Tibial nerve (tissue), 4 donors: ENCODE data around the gene UCP2. TPM values are rescaled to one million over a fixed set of nuclear protein-coding genes. Genes with fewer than 3 reads are reported as not detected.

ENCODE experiments used
- DNase-seq, 2 donors: peaks; one replicate each; pipeline ENCODE4 v3.0.0-alpha.2; 2019; ENCODE audit warnings: low spot score in 2 of 2
- H3K27ac ChIP-seq, 4 donors: fragments of 200-600 bp; sonication (generic) in 3 of 4; one replicate each; pipeline ENCODE4 v1.5.1; 2017 to 2019; ENCODE audit warnings: mild to moderate bottlenecking in 1 of 4
- H3K27me3 ChIP-seq, 2 donors: fragments of 200-600 bp; sonication (generic) in 1 of 2; one replicate each; pipeline versions ENCODE4 v1.5.1 to v1.6.0; 2017 to 2019
- H3K36me3 ChIP-seq, 3 donors: fragments of 200-600 bp; sonication (generic); one replicate each; pipeline ENCODE4 v1.5.1; 2018 to 2019
- H3K4me1 ChIP-seq, 4 donors: fragments of 200-600 bp; sonication (generic) in 3 of 4; one replicate each; pipeline ENCODE4 v1.5.1; 2017 to 2019
- H3K4me3 ChIP-seq, 4 donors: fragments of 200-600 bp; sonication (generic) in 3 of 4; one replicate each; pipeline ENCODE4 v1.5.1; 2017 to 2019; ENCODE audit warnings: mild to moderate bottlenecking in 1 of 4, moderate library complexity in 1 of 4
- H3K9me3 ChIP-seq, 4 donors: fragments of 200-600 bp; sonication (generic) in 3 of 4; one replicate each; pipeline ENCODE4 v1.5.1; 2017 to 2019
- CTCF ChIP-seq, 5 experiments: fragments of 200-600 bp in 3 of 5; fragments of 450-650 bp in 2 of 5; sonication (generic) in 3 of 5; IDR thresholded peaks; one replicate each; pipeline ENCODE4 v1.5.1; 2016 to 2019; ENCODE audit warnings: antibody characterized with exemption in 5 of 5, mild to moderate bottlenecking in 3 of 5, moderate library complexity in 2 of 5
- EP300 ChIP-seq, 2 donors: sonication (generic); formaldehyde crosslinking; IDR thresholded peaks; one replicate each; pipeline ENCODE4 v1.6.1; 2017; ENCODE audit warnings: antibody characterized with exemption in 2 of 2, mild to moderate bottlenecking in 1 of 2
- POLR2A ChIP-seq, 2 donors: fragments of 450-650 bp; IDR thresholded peaks; one replicate each; pipeline ENCODE4 v1.6.1; 2017; ENCODE audit warnings: antibody characterized with exemption in 2 of 2, mild to moderate bottlenecking in 2 of 2, moderate library complexity in 2 of 2
- WGBS, 2 donors: methylation state at CpG; one replicate each; pipeline ENCODE4 v1.1.5; 2018; 5-methylcytosine and 5-hydroxymethylcytosine counted together
- total RNA-seq, 4 donors: library from RNA; depleted of rRNA; stranded (reverse); fragments of >200 nt; gene quantifications; one replicate each; pipeline ENCODE4 v1.1.0, GENCODE V29; 2016

The UCP2 gene
- total RNA-seq, 4 donors from 2014 or later, result 18.6 to 60.6 (median 53.0) TPM

GRCh38 chr11:73977856-73978519 is 4.7 kb downstream of the UCP2 start:
- WGBS, 2 donors, result 96 to 97% methylated on average over 16 to 18 of the region's 18 CpGs
- Histone ChIP-seq H3K9me3 (no peaks in the 10 kb centered on the region), H3K27me3 (no peaks in the 10 kb centered on the region), H3K4me3 (no peak overlapping the region), H3K27ac (no peak overlapping the region), H3K4me1 (peaks cover 0 to 32% (median 16%) of the 10 kb centered on the region in 4 donors), H3K36me3 (peaks cover 0 to 48% (median 15%) of the 10 kb centered on the region in 3 donors)
- no peak for TF ChIP-seq POLR2A (IDR thresholded peaks at IDR 0.05)
- TF ChIP-seq CTCF (IDR thresholded peaks at IDR 0.05), result no peak
- no peak for TF ChIP-seq EP300 (IDR thresholded peaks at IDR 0.05)
- DNase-seq, result no peak

GRCh38 chr11:73976451-73977151 is 6.0 kb downstream of the UCP2 start:
- 90 to 91% methylated on average over 14 of the region's 14 CpGs for WGBS, 2 donors
- Histone ChIP-seq H3K27ac (peak overlapping the region in 1 of 4 donors; percentile 3), H3K27me3 (no peaks in the 10 kb centered on the region), H3K4me3 (no peak overlapping the region), H3K9me3 (no peaks in the 10 kb centered on the region), H3K4me1 (peaks cover 0 to 28% (median 13%) of the 10 kb centered on the region in 4 donors), H3K36me3 (peaks cover 0 to 48% (median 15%) of the 10 kb centered on the region in 3 donors)
- no peak for DNase-seq
- TF ChIP-seq CTCF (IDR thresholded peaks at IDR 0.05) (no peak), EP300 (IDR thresholded peaks at IDR 0.05) (no peak), POLR2A (IDR thresholded peaks at IDR 0.05) (no peak)

DNA sequence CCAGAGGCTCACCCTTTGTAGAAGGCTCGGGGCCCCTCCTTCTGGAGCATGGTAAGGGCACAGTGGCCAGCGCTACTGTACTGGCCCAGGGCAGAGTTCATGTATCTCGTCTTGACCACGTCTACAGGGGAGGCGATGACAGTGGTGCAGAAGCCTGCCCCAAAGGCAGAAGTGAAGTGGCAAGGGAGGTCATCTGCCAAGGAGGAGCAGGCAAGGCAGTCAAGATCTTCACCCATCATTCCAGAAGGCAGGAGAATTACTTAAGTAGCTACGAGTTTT is 7.2 kb downstream of the UCP2 start:
- WGBS, 2 donors, result 72 to 79% methylated on average over 6 of the region's 6 CpGs
- no peaks in the 10 kb centered on the region for H3K27me3 ChIP-seq
- no peak for TF ChIP-seq POLR2A (IDR thresholded peaks at IDR 0.05)
- no peak for TF ChIP-seq CTCF (IDR thresholded peaks at IDR 0.05)
- TF ChIP-seq EP300 (IDR thresholded peaks at IDR 0.05), result no peak
- H3K36me3 ChIP-seq, result peaks cover 0 to 48% (median 15%) of the 10 kb centered on the region in 3 donors
- no peak overlapping the region for H3K4me3 ChIP-seq
- H3K9me3 ChIP-seq, result no peaks in the 10 kb centered on the region
- H3K4me1 ChIP-seq, result peaks cover 0 to 25% (median 12%) of the 10 kb centered on the region in 4 donors
- DNase-seq, result no peak
- no peak overlapping the region for H3K27ac ChIP-seq

DNA sequence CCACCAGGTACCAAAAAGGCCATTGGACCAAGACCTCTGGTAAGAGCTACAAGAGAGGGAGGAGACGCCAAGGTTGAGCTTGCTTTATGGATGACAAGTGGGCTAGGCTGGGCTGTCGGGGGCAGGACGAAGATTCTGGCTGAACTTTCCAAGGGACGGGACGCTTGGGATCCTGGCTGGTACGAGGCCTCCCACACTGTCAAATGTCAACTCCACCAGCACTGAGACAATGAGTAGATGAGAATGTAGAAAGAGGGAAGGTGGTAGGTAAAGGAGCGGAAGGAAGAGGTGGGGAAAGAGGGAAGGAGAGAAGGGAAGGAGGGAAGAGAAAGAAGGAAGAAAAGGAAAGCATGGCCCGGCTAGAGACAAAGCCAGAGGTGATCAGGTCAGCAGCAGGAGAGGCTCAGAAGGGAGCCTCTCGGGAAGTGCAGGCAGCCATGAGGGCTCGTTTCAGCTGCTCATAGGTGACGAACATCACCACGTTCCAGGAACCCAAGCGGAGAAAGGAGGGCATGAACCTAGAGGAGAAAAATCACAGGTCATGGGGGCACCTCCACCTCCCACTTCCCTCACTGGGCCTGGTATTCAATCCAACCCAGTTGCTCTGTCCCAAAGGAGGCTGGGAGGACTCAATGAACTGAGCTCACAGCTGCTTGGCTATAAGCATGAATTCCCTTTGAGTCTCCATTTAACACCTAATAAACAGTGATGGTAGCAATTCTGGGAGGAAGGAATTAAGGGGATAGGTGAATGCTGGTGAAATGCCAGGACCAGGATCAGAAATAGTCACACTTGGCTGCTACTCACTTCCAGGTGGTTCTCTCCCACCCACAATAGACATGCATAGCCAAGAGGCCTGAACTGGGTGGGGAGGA is 7.8 kb downstream of the UCP2 start:
- no peaks in the 10 kb centered on the region for H3K27me3 ChIP-seq
- H3K4me3 ChIP-seq, result no peak overlapping the region
- H3K4me1 ChIP-seq, result peaks cover 0 to 24% (median 12%) of the 10 kb centered on the region in 4 donors
- H3K27ac ChIP-seq, result peak overlapping the region in 2 of 4 donors; percentile 17 to 60
- TF ChIP-seq EP300 (IDR thresholded peaks at IDR 0.05) (no peak), POLR2A (IDR thresholded peaks at IDR 0.05) (no peak), CTCF (IDR thresholded peaks at IDR 0.05) (no peak)
- H3K36me3 ChIP-seq, result peaks cover 0 to 48% (median 15%) of the 10 kb centered on the region in 3 donors
- WGBS, 2 donors, result 80 to 84% methylated on average over 13 of the region's 13 CpGs
- no peak for DNase-seq
- no peaks in the 10 kb centered on the region for H3K9me3 ChIP-seq
